Parathyroid adenoma (tissue), 2 donors: ENCODE measurements around the gene PRR27.
"Not testable (repeated sequence)": the region's sequence is repeated elsewhere in the genome, so short reads cannot be mapped to it uniquely, and the experiment has no call there.

ENCODE experiments used
- H2AFZ ChIP-seq: fragments of 300-600 bp; sonication (generic); one replicate; pipeline ENCODE4 v1.7.0; 2017; ENCODE audit warnings: antibody characterized with exemption, mild to moderate bottlenecking
- H3K27ac ChIP-seq: fragments of 300-600 bp; sonication (generic); one replicate; pipeline ENCODE4 v1.7.0; 2017
- H3K27me3 ChIP-seq: fragments of 300-600 bp; sonication (generic); one replicate; pipeline ENCODE4 v1.7.0; 2017; ENCODE audit warnings: low read length; ENCODE audit not compliant: control insufficient read depth, insufficient read depth
- H3K36me3 ChIP-seq: fragments of 300-600 bp; sonication (generic); one replicate; pipeline ENCODE4 v1.7.0; 2017; ENCODE audit warnings: low read length; ENCODE audit not compliant: control insufficient read depth, insufficient read depth
- H3K4me1 ChIP-seq: fragments of 300-600 bp; sonication (generic); one replicate; pipeline ENCODE4 v1.7.0; 2017; ENCODE audit warnings: control low read depth
- H3K4me2 ChIP-seq: fragments of 300-600 bp; sonication (generic); one replicate; pipeline ENCODE4 v1.7.0; 2017; ENCODE audit warnings: low read length
- H3K4me3 ChIP-seq: fragments of 300-600 bp; sonication (generic); one replicate; pipeline ENCODE4 v1.7.0; 2017; ENCODE audit warnings: low read depth, low read length
- H3K79me2 ChIP-seq: fragments of 300-600 bp; sonication (generic); one replicate; pipeline ENCODE4 v1.7.0; 2017; ENCODE audit warnings: control low read depth
- H3K9ac ChIP-seq: fragments of 300-600 bp; sonication (generic); one replicate; pipeline ENCODE4 v1.7.0; 2017; ENCODE audit warnings: mild to moderate bottlenecking
- H3K9me3 ChIP-seq: fragments of 300-600 bp; sonication (generic); one replicate; pipeline ENCODE4 v1.7.0; 2017; ENCODE audit warnings: low read length; ENCODE audit not compliant: control insufficient read depth
- TF ChIP-seq, protein P1 (sequence below): fragments of 300-600 bp; sonication (generic); IDR thresholded peaks from one replicate; pipeline ENCODE4 v1.7.0; 2017; ENCODE audit warnings: antibody characterized with exemption, mild to moderate bottlenecking
- donor health status: primary hyperparathyroidism.

The PRR27 gene

DNA sequence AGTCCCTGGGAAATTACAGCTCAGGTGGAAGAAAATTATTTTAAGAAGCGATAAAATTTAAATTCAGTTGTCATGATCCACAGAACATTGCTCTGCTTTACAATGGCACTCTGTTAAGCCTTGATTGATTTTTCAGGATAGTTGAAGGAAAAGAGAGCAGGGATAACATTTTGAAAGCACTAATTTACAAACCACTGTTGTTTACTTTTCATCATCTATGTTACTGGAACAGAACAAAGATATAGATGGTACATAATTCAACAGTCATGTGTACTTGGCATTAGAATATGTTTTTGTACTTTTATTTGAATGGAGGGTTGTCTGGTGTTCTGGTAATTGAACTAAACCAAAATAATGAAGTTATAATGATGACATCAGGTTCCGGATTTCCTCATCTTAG, 38.9 kb downstream of the PRR27 start:
- Histone ChIP-seq H3K36me3 (no peaks in the 10 kb centered on the region), H3K9ac (no peak overlapping the region), H3K27me3 (no peaks in the 10 kb centered on the region), H3K4me1 (peaks cover 1% of the 10 kb centered on the region), H3K27ac (no peak overlapping the region), H3K4me2 (no peak overlapping the region), H3K4me3 (no peak overlapping the region), H3K9me3 (no peaks in the 10 kb centered on the region), H3K79me2 (no peaks in the 10 kb centered on the region), H2AFZ (no peak overlapping the region)
- TF ChIP-seq, protein P1, sequence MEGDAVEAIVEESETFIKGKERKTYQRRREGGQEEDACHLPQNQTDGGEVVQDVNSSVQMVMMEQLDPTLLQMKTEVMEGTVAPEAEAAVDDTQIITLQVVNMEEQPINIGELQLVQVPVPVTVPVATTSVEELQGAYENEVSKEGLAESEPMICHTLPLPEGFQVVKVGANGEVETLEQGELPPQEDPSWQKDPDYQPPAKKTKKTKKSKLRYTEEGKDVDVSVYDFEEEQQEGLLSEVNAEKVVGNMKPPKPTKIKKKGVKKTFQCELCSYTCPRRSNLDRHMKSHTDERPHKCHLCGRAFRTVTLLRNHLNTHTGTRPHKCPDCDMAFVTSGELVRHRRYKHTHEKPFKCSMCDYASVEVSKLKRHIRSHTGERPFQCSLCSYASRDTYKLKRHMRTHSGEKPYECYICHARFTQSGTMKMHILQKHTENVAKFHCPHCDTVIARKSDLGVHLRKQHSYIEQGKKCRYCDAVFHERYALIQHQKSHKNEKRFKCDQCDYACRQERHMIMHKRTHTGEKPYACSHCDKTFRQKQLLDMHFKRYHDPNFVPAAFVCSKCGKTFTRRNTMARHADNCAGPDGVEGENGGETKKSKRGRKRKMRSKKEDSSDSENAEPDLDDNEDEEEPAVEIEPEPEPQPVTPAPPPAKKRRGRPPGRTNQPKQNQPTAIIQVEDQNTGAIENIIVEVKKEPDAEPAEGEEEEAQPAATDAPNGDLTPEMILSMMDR, result no peak

DNA sequence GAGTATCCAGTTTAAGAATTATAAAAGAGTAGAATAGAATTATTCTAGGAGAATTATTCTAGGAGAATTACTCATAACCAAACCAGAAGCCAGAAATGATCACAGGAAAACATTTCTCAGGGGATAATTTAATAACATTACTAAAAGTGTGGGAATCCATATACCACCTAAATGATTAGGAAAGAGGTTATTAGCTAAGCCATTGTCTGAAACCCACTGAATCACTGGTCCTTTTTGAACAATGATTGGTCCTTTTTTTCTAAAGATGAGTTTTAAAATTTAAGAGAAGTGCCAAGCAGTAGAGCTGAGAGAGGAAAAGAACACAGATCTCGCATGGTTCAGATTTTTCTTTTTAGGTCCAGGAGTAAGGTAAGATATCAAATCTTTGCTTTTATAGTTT, 41.4 kb downstream of the PRR27 start, which contains the start of gene ODAM:
Gene ODAM (plus strand): TSS at position 301 of the 400 bp plus-strand sequence. CDS start 819 bp downstream, outside the sequence.
- Histone ChIP-seq H3K9ac (no peak within 1 kb of the TSS), H3K4me1 (peaks cover 5% of the 10 kb centered on the region), H3K27me3 (no peaks in the 10 kb centered on the region), H3K9me3 (no peaks in the 10 kb centered on the region), H2AFZ (peak within 1 kb of the TSS; percentile 18), H3K79me2 (no peaks in the 10 kb centered on the region), H3K4me3 (no peak within 1 kb of the TSS), H3K27ac (no peak within 1 kb of the TSS), H3K36me3 (no peaks in the 10 kb centered on the region), H3K4me2 (no peak within 1 kb of the TSS)
- TF ChIP-seq, protein P1, result no peak

DNA sequence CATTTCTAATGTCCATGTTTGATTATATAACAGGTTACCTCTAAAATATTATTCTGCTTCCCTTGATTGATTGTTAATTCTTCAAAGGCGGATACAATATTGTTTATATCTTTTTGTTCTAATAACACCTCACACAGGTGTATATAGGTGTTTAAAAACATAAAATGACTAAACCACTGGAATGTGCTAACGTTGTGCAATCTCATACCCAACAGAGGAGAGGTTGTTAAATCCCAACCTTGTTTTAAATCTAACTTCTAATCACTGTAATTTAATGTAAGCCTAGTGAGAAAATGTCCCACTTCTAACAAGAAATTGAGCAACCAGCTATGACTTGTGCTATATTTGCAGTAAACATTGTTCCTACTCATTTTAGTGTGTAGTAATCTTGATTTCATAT, 42.8 kb downstream of the PRR27 start:
- Histone ChIP-seq H3K4me3 (no peak overlapping the region), H3K4me2 (no peak overlapping the region), H3K9ac (no peak overlapping the region), H3K36me3 (no peaks in the 10 kb centered on the region), H3K27me3 (no peaks in the 10 kb centered on the region), H3K4me1 (peaks cover 5% of the 10 kb centered on the region), H2AFZ (no peak overlapping the region), H3K27ac (no peak overlapping the region), H3K79me2 (no peaks in the 10 kb centered on the region), H3K9me3 (no peaks in the 10 kb centered on the region)
- TF ChIP-seq, protein P1, result no peak

DNA sequence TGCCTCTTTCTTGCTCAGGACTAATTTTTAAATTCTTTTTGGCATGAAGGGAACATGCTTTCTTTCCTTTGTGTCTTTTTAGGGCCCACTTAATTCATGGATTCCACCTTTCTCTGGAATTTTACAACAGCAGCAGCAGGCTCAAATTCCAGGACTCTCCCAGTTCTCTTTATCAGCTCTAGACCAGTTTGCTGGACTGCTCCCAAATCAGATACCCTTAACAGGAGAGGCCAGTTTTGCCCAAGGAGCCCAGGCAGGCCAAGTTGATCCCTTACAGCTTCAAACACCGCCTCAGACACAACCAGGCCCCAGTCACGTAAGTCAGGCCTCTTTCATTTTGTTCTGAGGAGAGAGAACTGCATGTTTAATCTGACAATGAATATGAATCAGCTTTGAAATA, 43.8 kb downstream of the PRR27 start:
- Histone ChIP-seq H3K4me2 (peak overlapping the region; percentile 18), H3K36me3 (no peaks in the 10 kb centered on the region), H3K9ac (no peak overlapping the region), H2AFZ (peak overlapping the region; percentile 48), H3K27me3 (no peaks in the 10 kb centered on the region), H3K9me3 (no peaks in the 10 kb centered on the region), H3K27ac (peak overlapping the region; percentile 63), H3K4me1 (peaks cover 5% of the 10 kb centered on the region), H3K79me2 (no peaks in the 10 kb centered on the region), H3K4me3 (peak overlapping the region; percentile 6)
- TF ChIP-seq, protein P1, result no peak

DNA sequence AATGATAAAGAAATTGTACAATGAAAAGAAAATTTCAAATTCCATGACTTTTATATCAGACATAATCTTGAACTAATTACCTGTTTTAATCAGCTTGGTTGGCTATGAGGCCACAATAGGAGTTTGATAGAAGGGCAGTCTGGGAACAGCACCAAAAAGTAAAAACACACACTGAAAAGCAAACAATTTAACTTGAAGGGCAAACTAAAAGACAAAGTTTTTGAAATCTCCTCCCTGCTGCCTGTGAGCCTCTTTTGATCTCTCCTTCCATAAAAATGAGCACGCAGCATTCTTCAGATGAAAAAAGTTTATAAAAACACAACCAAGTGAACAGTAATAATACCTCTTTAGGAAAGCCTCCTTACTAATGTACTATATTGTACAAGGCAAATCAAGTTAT, 49.6 kb downstream of the PRR27 start:
- TF ChIP-seq, protein P1, result no peak
- H3K4me3 ChIP-seq, result no peak overlapping the region
- no peak overlapping the region for H3K9ac ChIP-seq
- H3K36me3 ChIP-seq, result no peaks in the 10 kb centered on the region
- H3K4me1 ChIP-seq, result peaks cover 2% of the 10 kb centered on the region
- H3K4me2 ChIP-seq, result no peak overlapping the region
- H3K9me3 ChIP-seq, result no peaks in the 10 kb centered on the region
- H3K27me3 ChIP-seq, result no peaks in the 10 kb centered on the region
- H2AFZ ChIP-seq, result no peak overlapping the region
- no peaks in the 10 kb centered on the region for H3K79me2 ChIP-seq
- H3K27ac ChIP-seq, result no peak overlapping the region

DNA sequence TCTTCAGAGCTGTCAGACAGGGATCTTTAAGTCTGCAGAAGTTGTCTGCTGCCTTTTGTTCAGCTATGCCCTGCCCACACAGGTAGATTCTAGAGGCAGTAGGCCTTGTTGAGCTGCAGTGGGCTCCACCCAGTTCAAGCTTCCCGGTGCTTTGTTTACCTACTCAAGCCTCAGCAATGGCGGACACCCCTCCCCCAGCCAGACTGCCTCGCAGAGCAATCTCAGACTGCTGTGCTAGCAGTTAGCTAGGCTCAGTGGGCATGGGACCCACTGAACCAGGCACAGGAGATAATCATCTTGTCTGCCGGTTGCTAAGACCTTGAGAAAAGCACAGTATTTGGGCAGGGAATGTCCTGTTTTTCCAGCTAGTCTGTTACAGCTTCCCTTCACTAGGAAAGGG, 58.7 kb downstream of the PRR27 start:
- not testable (repeated sequence) for H3K36me3 ChIP-seq, H3K4me1 ChIP-seq, H3K9ac ChIP-seq, H3K9me3 ChIP-seq, H3K27ac ChIP-seq, H3K79me2 ChIP-seq, H3K27me3 ChIP-seq, H3K4me2 ChIP-seq, H3K4me3 ChIP-seq
- peak overlapping the region; percentile 33 for H2AFZ ChIP-seq
